Fibroblast of skin of scalp (primary cell): ENCODE measurements around the gene CHRNA4.

ENCODE experiments used
- DNase-seq: peaks from one replicate; pipeline ENCODE4 v3.0.0-alpha.2; 2013

The CHRNA4 gene

GRCh38 chr20:63333241-63333836 is 27.8 kb downstream of the CHRNA4 start:
- DNase-seq, result no peak

- no peak for DNase-seq
Observed at GRCh38 chr20:63332488-63333240, 28.5 kb downstream of the CHRNA4 start.

- no peak for DNase-seq
Observed at GRCh38 chr20:63331741-63332400, 29.3 kb downstream of the CHRNA4 start.

- DNase-seq, result no peak
Observed at GRCh38 chr20:63330940-63331339, 30.2 kb downstream of the CHRNA4 start.

- no peak for DNase-seq
Observed at GRCh38 chr20:63330084-63330760, 30.9 kb downstream of the CHRNA4 start.

- no peak for DNase-seq
Observed at GRCh38 chr20:63329331-63330083, 31.6 kb downstream of the CHRNA4 start.

GRCh38 chr20:63328718-63329275 is 32.4 kb downstream of the CHRNA4 start:
- no peak for DNase-seq

- no peak for DNase-seq
Observed at GRCh38 chr20:63328026-63328700, 33.0 kb downstream of the CHRNA4 start.

GRCh38 chr20:63327231-63327745 is 33.9 kb downstream of the CHRNA4 start:
- no peak for DNase-seq

- no peak for DNase-seq
Observed at GRCh38 chr20:63326314-63327230, 34.6 kb downstream of the CHRNA4 start.

GRCh38 chr20:63325554-63326313 is 35.4 kb downstream of the CHRNA4 start:
- no peak for DNase-seq

GRCh38 chr20:63325021-63325471 is 36.1 kb downstream of the CHRNA4 start:
- DNase-seq, result no peak

- DNase-seq, result no peak
Observed at GRCh38 chr20:63323357-63323981, 37.7 kb downstream of the CHRNA4 start.

- no peak for DNase-seq
Observed at GRCh38 chr20:63322933-63323273, 38.2 kb downstream of the CHRNA4 start.

GRCh38 chr20:63322146-63322932 is 38.8 kb downstream of the CHRNA4 start:
- DNase-seq, result no peak

- peak; percentile 15 for DNase-seq
Observed at GRCh38 chr20:63321148-63321831, 39.9 kb downstream of the CHRNA4 start.

- no peak for DNase-seq
Observed at GRCh38 chr20:63320616-63321147, 40.5 kb downstream of the CHRNA4 start.
